SU-DHL-6 (cell line): ENCODE data around the gene SEC61A2.

Experiments used
- EZH2phosphoT487 ChIP-seq: fragments of 200-600 bp; sonication (generic), shearing (Covaris generic); conservative IDR thresholded peaks from 2 replicates; pipeline ENCODE4 v1.6.1; 2018; ENCODE audit warnings: mild to moderate bottlenecking, antibody characterized with exemption, low read length, moderate library complexity, mixed read lengths
- TF ChIP-seq, protein P1 (sequence below): fragments of 200-600 bp; sonication (generic); IDR thresholded peaks from one replicate; pipeline ENCODE4 v1.5.1; 2017; ENCODE audit warnings: antibody characterized with exemption, mild to moderate bottlenecking, low read length, moderate library complexity; ENCODE audit not compliant: insufficient read depth, poor library complexity, severe bottlenecking

DNA sequence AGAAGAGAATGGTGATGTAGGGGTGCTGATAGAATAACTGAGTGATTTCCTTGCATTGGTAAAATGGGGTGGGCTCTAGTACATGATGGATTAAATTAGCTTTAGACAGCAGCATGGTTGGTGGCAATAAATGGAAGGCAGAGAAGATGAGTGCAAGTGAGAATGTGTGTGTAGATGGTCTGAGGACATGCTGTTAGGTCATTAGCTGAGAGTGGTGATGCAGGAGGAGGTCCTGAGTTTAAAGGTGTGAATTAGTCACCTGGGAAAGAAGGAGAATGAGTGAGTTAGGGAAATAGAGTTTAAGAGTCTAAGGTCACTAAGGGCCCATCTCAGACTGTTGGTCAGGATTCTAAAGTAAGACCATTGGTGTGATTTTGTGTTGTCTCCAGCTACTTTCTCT lies 17.9 kb upstream of the SEC61A2 start:
- TF ChIP-seq, protein P1, sequence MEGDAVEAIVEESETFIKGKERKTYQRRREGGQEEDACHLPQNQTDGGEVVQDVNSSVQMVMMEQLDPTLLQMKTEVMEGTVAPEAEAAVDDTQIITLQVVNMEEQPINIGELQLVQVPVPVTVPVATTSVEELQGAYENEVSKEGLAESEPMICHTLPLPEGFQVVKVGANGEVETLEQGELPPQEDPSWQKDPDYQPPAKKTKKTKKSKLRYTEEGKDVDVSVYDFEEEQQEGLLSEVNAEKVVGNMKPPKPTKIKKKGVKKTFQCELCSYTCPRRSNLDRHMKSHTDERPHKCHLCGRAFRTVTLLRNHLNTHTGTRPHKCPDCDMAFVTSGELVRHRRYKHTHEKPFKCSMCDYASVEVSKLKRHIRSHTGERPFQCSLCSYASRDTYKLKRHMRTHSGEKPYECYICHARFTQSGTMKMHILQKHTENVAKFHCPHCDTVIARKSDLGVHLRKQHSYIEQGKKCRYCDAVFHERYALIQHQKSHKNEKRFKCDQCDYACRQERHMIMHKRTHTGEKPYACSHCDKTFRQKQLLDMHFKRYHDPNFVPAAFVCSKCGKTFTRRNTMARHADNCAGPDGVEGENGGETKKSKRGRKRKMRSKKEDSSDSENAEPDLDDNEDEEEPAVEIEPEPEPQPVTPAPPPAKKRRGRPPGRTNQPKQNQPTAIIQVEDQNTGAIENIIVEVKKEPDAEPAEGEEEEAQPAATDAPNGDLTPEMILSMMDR = no peak
- TF ChIP-seq EZH2phosphoT487 = no peak
